Breast epithelium (tissue), 3 donors: ENCODE data around the gene CAMTA1.

Experiments
- CTCF ChIP-seq, 3 donors: fragments of 450-650 bp; IDR thresholded peaks; one replicate each; pipeline ENCODE4 v1.5.1; 2016 to 2017; ENCODE audit warnings: antibody characterized with exemption in 3 of 3, mild to moderate bottlenecking in 3 of 3, moderate library complexity in 3 of 3
- POLR2AphosphoS5 ChIP-seq, 3 donors: sonication (generic); formaldehyde crosslinking; IDR thresholded peaks; one replicate each; pipeline ENCODE4 v1.6.1; 2017; ENCODE audit warnings: antibody characterized with exemption in 3 of 3

GRCh38 chr1:7400566-7400965 lies 615.3 kb downstream of the CAMTA1 start:
- TF ChIP-seq CTCF (IDR thresholded peaks at IDR 0.05) (no peak), POLR2AphosphoS5 (IDR thresholded peaks at IDR 0.05) (no peak)
